ENCODE results near the gene GPATCH3. TPM values are rescaled to one million over a fixed set of nuclear protein-coding genes. Genes with fewer than 3 reads are reported as not detected.

Gene GPATCH3
- total and polyA plus RNA-seq, 2 of the 8 experiments (the other 6 are each of a cell fraction or from before 2014, with no cell fraction given): 7.9 to 17.4 TPM

GRCh38 chr1:26858160-26858559 is 42.1 kb downstream of the GPATCH3 start (continued):
- TF ChIP-seq, protein P1, sequence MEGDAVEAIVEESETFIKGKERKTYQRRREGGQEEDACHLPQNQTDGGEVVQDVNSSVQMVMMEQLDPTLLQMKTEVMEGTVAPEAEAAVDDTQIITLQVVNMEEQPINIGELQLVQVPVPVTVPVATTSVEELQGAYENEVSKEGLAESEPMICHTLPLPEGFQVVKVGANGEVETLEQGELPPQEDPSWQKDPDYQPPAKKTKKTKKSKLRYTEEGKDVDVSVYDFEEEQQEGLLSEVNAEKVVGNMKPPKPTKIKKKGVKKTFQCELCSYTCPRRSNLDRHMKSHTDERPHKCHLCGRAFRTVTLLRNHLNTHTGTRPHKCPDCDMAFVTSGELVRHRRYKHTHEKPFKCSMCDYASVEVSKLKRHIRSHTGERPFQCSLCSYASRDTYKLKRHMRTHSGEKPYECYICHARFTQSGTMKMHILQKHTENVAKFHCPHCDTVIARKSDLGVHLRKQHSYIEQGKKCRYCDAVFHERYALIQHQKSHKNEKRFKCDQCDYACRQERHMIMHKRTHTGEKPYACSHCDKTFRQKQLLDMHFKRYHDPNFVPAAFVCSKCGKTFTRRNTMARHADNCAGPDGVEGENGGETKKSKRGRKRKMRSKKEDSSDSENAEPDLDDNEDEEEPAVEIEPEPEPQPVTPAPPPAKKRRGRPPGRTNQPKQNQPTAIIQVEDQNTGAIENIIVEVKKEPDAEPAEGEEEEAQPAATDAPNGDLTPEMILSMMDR (IDR thresholded peaks at IDR 0.05; ENCODE audit: control extremely low read depth in 1 of 3, insufficient read depth in 1 of 3, low read depth in 1 of 3, low read length in 3 of 3): no peak
- no peak for TF ChIP-seq HDAC2 (IDR thresholded peaks at IDR 0.05; ENCODE audit: borderline replicate concordance in 1 of 2, low read depth in 2 of 2, low read length in 2 of 2)
- no peak for TF ChIP-seq ATF3 (IDR thresholded peaks at IDR 0.05; ENCODE audit: insufficient read depth, low read depth, low read length)
- TF ChIP-seq PHF8 (conservative IDR thresholded peaks at IDR 0.05; ENCODE audit: low read depth, low read length): no peak
- TF ChIP-seq RAD21 (IDR thresholded peaks at IDR 0.05 in 1 of 2, conservative IDR thresholded peaks at IDR 0.05 in 1 of 2; ENCODE audit: low read depth in 2 of 2, low read length in 2 of 2): no peak
- no peak for TF ChIP-seq CBX8 (IDR thresholded peaks at IDR 0.05; ENCODE audit: borderline replicate concordance, low read depth, low read length)
- no peak for TF ChIP-seq SP4 (IDR thresholded peaks at IDR 0.05; ENCODE audit: low read length)
- no peak for TF ChIP-seq GTF2F1 (IDR thresholded peaks at IDR 0.05; ENCODE audit: borderline replicate concordance, low read depth, low read length)
- TF ChIP-seq FOSL1 (IDR thresholded peaks at IDR 0.05; ENCODE audit: insufficient read depth, low read depth, low read length): no peak
- no peak for TF ChIP-seq CHD2 (IDR thresholded peaks at IDR 0.05; ENCODE audit: low read length)
- TF ChIP-seq HDAC6 (IDR thresholded peaks at IDR 0.05; ENCODE audit: low read depth, low read length): no peak

All from H1 (cell line).